NCI-H82 treated with DMSO at 0.1 percent for 48 hours (cell line): ENCODE results near the gene CLBA1.
"Not testable (repeated sequence)": the region's sequence is repeated elsewhere in the genome, so short reads cannot be mapped to it uniquely, and the experiment has no call there.

ENCODE experiments used
- DNase-seq: peaks from one replicate; lab custom pipeline; 2025; ENCODE audit not compliant: unreplicated experiment; lab: John Stamatoyannopoulos, UW

The CLBA1 gene

GRCh38 chr14:104947881-104948735, 37.5 kb upstream of the CLBA1 start:
- DNase-seq = not testable (repeated sequence)

GRCh38 chr14:104948736-104949031, 36.9 kb upstream of the CLBA1 start:
- DNase-seq = no peak

GRCh38 chr14:104949406-104949955, 36.1 kb upstream of the CLBA1 start:
- not testable (repeated sequence) for DNase-seq

- DNase-seq = no peak
Measured at GRCh38 chr14:104950021-104950420, 35.6 kb upstream of the CLBA1 start.

- DNase-seq = not testable (repeated sequence)
Measured at GRCh38 chr14:104950701-104951100, 34.9 kb upstream of the CLBA1 start.

GRCh38 chr14:104951863-104952657, 33.5 kb upstream of the CLBA1 start:
- DNase-seq = not testable (repeated sequence)

GRCh38 chr14:104953097-104953496, 32.5 kb upstream of the CLBA1 start:
- DNase-seq = no peak

- DNase-seq = no peak
Measured at GRCh38 chr14:104953896-104954656, 31.5 kb upstream of the CLBA1 start.

GRCh38 chr14:104954746-104955395, 30.7 kb upstream of the CLBA1 start:
- DNase-seq = no peak

GRCh38 chr14:104955396-104955770, 30.2 kb upstream of the CLBA1 start:
- DNase-seq = no peak

GRCh38 chr14:104956290-104956890, 29.2 kb upstream of the CLBA1 start:
- no peak for DNase-seq

- DNase-seq = no peak
Measured at GRCh38 chr14:104957146-104958113, 28.2 kb upstream of the CLBA1 start.

- no peak for DNase-seq
Measured at GRCh38 chr14:104964546-104964945, 21.0 kb upstream of the CLBA1 start.

GRCh38 chr14:104965561-104966231, 19.9 kb upstream of the CLBA1 start:
- no peak for DNase-seq

GRCh38 chr14:104966261-104966865, 19.2 kb upstream of the CLBA1 start:
- no peak for DNase-seq

- DNase-seq = no peak
Measured at GRCh38 chr14:104966981-104967385, 18.6 kb upstream of the CLBA1 start.

- no peak for DNase-seq
Measured at GRCh38 chr14:104967386-104968152, 18.0 kb upstream of the CLBA1 start.

GRCh38 chr14:104968153-104968527, 17.4 kb upstream of the CLBA1 start:
- DNase-seq = no peak
